Measurements from ENCODE around the gene HIVEP1. TPM values are rescaled to one million over a fixed set of nuclear protein-coding genes. Genes with fewer than 3 reads are reported as not detected.

HIVEP1 gene
- total RNA-seq, 3 donors from 2014 or later (not counting 1 experiment from before 2014, with no cell fraction given), result 26.3 to 37.9 (median 28.4) TPM

- no peaks in the 10 kb centered on the region for H3K4me1 ChIP-seq (ENCODE audit: control insufficient read depth, insufficient read depth, low read length)
- WGBS (ENCODE audit: insufficient coverage), result 85% methylated on average over 13 of the region's 13 CpGs
- no peaks in the 10 kb centered on the region for H3K9me3 ChIP-seq (ENCODE audit: control insufficient read depth, insufficient read depth, low read length)
- no peaks in the 10 kb centered on the region for H3K27me3 ChIP-seq (ENCODE audit: control insufficient read depth, insufficient read depth, low read length)
- DNase-seq (no peak), ATAC-seq (no peak)
- Mint-ChIP-seq H3K27me3 (ENCODE audit: low read depth in 2 of 2) (peaks cover 0 to 2% of the 10 kb centered on the region in 2 donors), H3K4me1 (no peaks in the 10 kb centered on the region), H3K36me3 (no peaks in the 10 kb centered on the region), H3K4me3 (no peak overlapping the region), H3K27ac (no peak overlapping the region), H3K9me3 (no peaks in the 10 kb centered on the region)
- no peaks in the 10 kb centered on the region for H3K36me3 ChIP-seq (ENCODE audit: control insufficient read depth, insufficient read depth, low read length)
- TF ChIP-seq CTCF (IDR thresholded peaks at IDR 0.05), result no peak
- H3K27ac ChIP-seq (ENCODE audit: low read length), result no peak overlapping the region
- no peak overlapping the region for H3K4me3 ChIP-seq (ENCODE audit: low read length)
- intact Hi-C loops (cut with micrococcal nuclease), result no loop called here
Observed at GRCh38 chr6:12170351-12171092, 158.4 kb downstream of the HIVEP1 start.

GRCh38 chr6:12171717-12172116, 159.6 kb downstream of the HIVEP1 start:
- intact Hi-C loops (cut with micrococcal nuclease), result no loop called here
- peaks cover 0 to 2% of the 10 kb centered on the region in 2 donors for H3K27me3 Mint-ChIP-seq (ENCODE audit: low read depth in 2 of 2)
- H3K4me3 Mint-ChIP-seq, result no peak overlapping the region
- 93% methylated on average over 5 of the region's 5 CpGs for WGBS (ENCODE audit: insufficient coverage)
- ATAC-seq (no peak), DNase-seq (no peak)
- H3K4me1 Mint-ChIP-seq, result no peaks in the 10 kb centered on the region
- Histone ChIP-seq H3K27ac (ENCODE audit: low read length) (no peak overlapping the region), H3K27me3 (ENCODE audit: control insufficient read depth, insufficient read depth, low read length) (no peaks in the 10 kb centered on the region), H3K36me3 (ENCODE audit: control insufficient read depth, insufficient read depth, low read length) (no peaks in the 10 kb centered on the region), H3K4me1 (ENCODE audit: control insufficient read depth, insufficient read depth, low read length) (no peaks in the 10 kb centered on the region), H3K9me3 (ENCODE audit: control insufficient read depth, insufficient read depth, low read length) (no peaks in the 10 kb centered on the region), H3K4me3 (ENCODE audit: low read length) (no peak overlapping the region)
- no peaks in the 10 kb centered on the region for H3K9me3 Mint-ChIP-seq
- TF ChIP-seq CTCF (IDR thresholded peaks at IDR 0.05), result no peak
- H3K27ac Mint-ChIP-seq, result no peak overlapping the region
- H3K36me3 Mint-ChIP-seq, result no peaks in the 10 kb centered on the region

DNA sequence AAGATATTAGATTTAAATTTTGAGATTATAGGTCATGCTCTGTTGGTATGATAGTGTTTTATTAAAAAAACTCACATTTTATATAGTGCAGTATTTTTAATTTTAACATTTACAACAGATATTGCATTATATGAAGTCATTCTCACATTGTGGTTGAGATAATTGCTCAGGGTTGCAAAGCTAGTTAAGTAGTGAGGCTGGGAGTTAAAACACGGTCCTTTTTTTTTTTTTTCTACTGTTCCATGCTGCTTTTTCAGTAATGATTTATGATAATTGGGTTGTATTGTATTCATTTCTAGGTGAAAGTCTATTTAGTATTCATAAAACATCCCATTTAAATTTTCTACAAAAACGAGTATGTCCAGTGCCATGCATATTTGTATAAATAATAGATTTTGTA, 160.5 kb downstream of the HIVEP1 start:
- no peaks in the 10 kb centered on the region for H3K36me3 ChIP-seq (ENCODE audit: control insufficient read depth, insufficient read depth, low read length)
- Mint-ChIP-seq H3K27me3 (ENCODE audit: low read depth in 2 of 2) (peaks cover 0 to 2% of the 10 kb centered on the region in 2 donors), H3K4me1 (no peaks in the 10 kb centered on the region), H3K4me3 (no peak overlapping the region), H3K27ac (no peak overlapping the region), H3K36me3 (no peaks in the 10 kb centered on the region), H3K9me3 (no peaks in the 10 kb centered on the region)
- H3K27ac ChIP-seq (ENCODE audit: low read length), result no peak overlapping the region
- WGBS (ENCODE audit: insufficient coverage), result no CpG with 5 or more reads among the region's 2 CpGs
- H3K4me1 ChIP-seq (ENCODE audit: control insufficient read depth, insufficient read depth, low read length), result no peaks in the 10 kb centered on the region
- ATAC-seq (no peak), DNase-seq (no peak)
- intact Hi-C loops (cut with micrococcal nuclease), result no loop called here
- H3K9me3 ChIP-seq (ENCODE audit: control insufficient read depth, insufficient read depth, low read length), result no peaks in the 10 kb centered on the region
- no peaks in the 10 kb centered on the region for H3K27me3 ChIP-seq (ENCODE audit: control insufficient read depth, insufficient read depth, low read length)
- no peak for TF ChIP-seq CTCF (IDR thresholded peaks at IDR 0.05)
- H3K4me3 ChIP-seq (ENCODE audit: low read length), result no peak overlapping the region

GRCh38 chr6:12173181-12173580, 161.1 kb downstream of the HIVEP1 start:
- H3K27me3 Mint-ChIP-seq (ENCODE audit: low read depth in 2 of 2), result peaks cover 0 to 2% of the 10 kb centered on the region in 2 donors
- ATAC-seq (no peak), DNase-seq (no peak)
- no peak overlapping the region for H3K27ac ChIP-seq (ENCODE audit: low read length)
- H3K9me3 Mint-ChIP-seq, result no peaks in the 10 kb centered on the region
- H3K9me3 ChIP-seq (ENCODE audit: control insufficient read depth, insufficient read depth, low read length), result no peaks in the 10 kb centered on the region
- no peaks in the 10 kb centered on the region for H3K36me3 ChIP-seq (ENCODE audit: control insufficient read depth, insufficient read depth, low read length)
- H3K36me3 Mint-ChIP-seq, result no peaks in the 10 kb centered on the region
- H3K27ac Mint-ChIP-seq, result no peak overlapping the region
- H3K4me3 ChIP-seq (ENCODE audit: low read length), result no peak overlapping the region
- no peak overlapping the region for H3K4me3 Mint-ChIP-seq
- no peaks in the 10 kb centered on the region for H3K4me1 ChIP-seq (ENCODE audit: control insufficient read depth, insufficient read depth, low read length)
- no peaks in the 10 kb centered on the region for H3K27me3 ChIP-seq (ENCODE audit: control insufficient read depth, insufficient read depth, low read length)
- no peak for TF ChIP-seq CTCF (IDR thresholded peaks at IDR 0.05)
- H3K4me1 Mint-ChIP-seq, result no peaks in the 10 kb centered on the region
- intact Hi-C loops (cut with micrococcal nuclease), result no loop called here
- WGBS (ENCODE audit: insufficient coverage), result 88% methylated on average over 4 of the region's 5 CpGs

Data from natural killer cell (primary cell).